ENCODE data around the gene RCE1.

Gene RCE1

GRCh38 chr11:66857927-66858185 lies 14.6 kb downstream of the RCE1 start:
- DNase-seq, result no peak
- Histone ChIP-seq H3K4me3 (ENCODE audit: low read depth, low read length) (peak overlapping the region; percentile 72), H3K27ac (no peak overlapping the region), H3K36me3 (replicated peaks) (peaks cover 16% of the 10 kb centered on the region), H3K27me3 (replicated peaks) (no peaks in the 10 kb centered on the region)
- in situ Hi-C loops (cut with HindIII; ENCODE audit: low pct_ligation_motif_present, low sequenced_read_pairs), result no loop called here
- TF ChIP-seq CTCF (IDR thresholded peaks at IDR 0.05; ENCODE audit: low read depth, low read length, missing control alignments), result no peak

- in situ Hi-C loops (cut with HindIII; ENCODE audit: low pct_ligation_motif_present, low sequenced_read_pairs), result no loop called here
- no peak for TF ChIP-seq CTCF (IDR thresholded peaks at IDR 0.05; ENCODE audit: low read depth, low read length, missing control alignments)
- Histone ChIP-seq H3K27ac (no peak overlapping the region), H3K36me3 (replicated peaks) (peaks cover 16% of the 10 kb centered on the region), H3K4me3 (ENCODE audit: low read depth, low read length) (peak overlapping the region; percentile 72), H3K27me3 (replicated peaks) (no peaks in the 10 kb centered on the region)
- no peak for DNase-seq
These were observed 15.1 kb downstream of the RCE1 start for GRCh38 chr11:66858186-66858938.

- Histone ChIP-seq H3K4me3 (ENCODE audit: low read depth, low read length) (no peak overlapping the region), H3K27me3 (replicated peaks) (no peaks in the 10 kb centered on the region), H3K36me3 (replicated peaks) (peaks cover 18% of the 10 kb centered on the region), H3K27ac (no peak overlapping the region)
- DNase-seq, result no peak
- in situ Hi-C loops (cut with HindIII; ENCODE audit: low pct_ligation_motif_present, low sequenced_read_pairs), result no loop called here
- TF ChIP-seq CTCF (IDR thresholded peaks at IDR 0.05; ENCODE audit: low read depth, low read length, missing control alignments), result no peak
These were observed 15.9 kb downstream of the RCE1 start for GRCh38 chr11:66858939-66859685.

GRCh38 chr11:66859686-66860448 lies 16.6 kb downstream of the RCE1 start:
- peaks cover 18% of the 10 kb centered on the region for H3K36me3 ChIP-seq (replicated peaks)

GRCh38 chr11:66860449-66860831 lies 17.2 kb downstream of the RCE1 start:
- DNase-seq, result no peak
- in situ Hi-C loops (cut with HindIII; ENCODE audit: low pct_ligation_motif_present, low sequenced_read_pairs), result no loop called here
- H3K4me3 ChIP-seq (ENCODE audit: low read depth, low read length), result no peak overlapping the region
- no peak overlapping the region for H3K27ac ChIP-seq
- H3K36me3 ChIP-seq (replicated peaks), result peaks cover 18% of the 10 kb centered on the region
- no peak for TF ChIP-seq CTCF (IDR thresholded peaks at IDR 0.05; ENCODE audit: low read depth, low read length, missing control alignments)
- H3K27me3 ChIP-seq (replicated peaks), result no peaks in the 10 kb centered on the region

More at GRCh38 chr11:66859686-66860448, 16.6 kb downstream of the RCE1 start:
- no peak overlapping the region for H3K4me3 ChIP-seq (ENCODE audit: low read depth, low read length)
- H3K27ac ChIP-seq, result no peak overlapping the region
- no peak for DNase-seq
- no peaks in the 10 kb centered on the region for H3K27me3 ChIP-seq (replicated peaks)
- no peak for TF ChIP-seq CTCF (IDR thresholded peaks at IDR 0.05; ENCODE audit: low read depth, low read length, missing control alignments)
- in situ Hi-C loops (cut with HindIII; ENCODE audit: low pct_ligation_motif_present, low sequenced_read_pairs), result no loop called here

All from brain microvascular endothelial cell (primary cell).